Stimulated activated CD8-positive, alpha-beta memory T cell treated with anti-CD3 and anti-CD28 coated beads, Interleukin-7, amount 100 ng/mL, for 24 hours (primary cell): ENCODE measurements around the gene CDH2.

Source experiments
- DNase-seq: peaks from one replicate; pipeline ENCODE4 v3.0.0-alpha.2; 2020; ENCODE audit warnings: low read depth

CDH2 gene

GRCh38 chr18:28176948-28177827 lies at the start of gene CDH2:
TSS of gene CDH2 (minus strand) at chr18:28177130. CDS start at chr18:28177022, 108 bp downstream.
- DNase-seq = no peak

GRCh38 chr18:28212060-28212459 lies 35.1 kb upstream of the CDH2 start:
- DNase-seq = no peak

GRCh38 chr18:28208712-28209265 lies 31.9 kb upstream of the CDH2 start:
- no peak for DNase-seq

- no peak for DNase-seq
These were observed 31.3 kb upstream of the CDH2 start for GRCh38 chr18:28208268-28208667.

GRCh38 chr18:28204154-28204553 lies 27.2 kb upstream of the CDH2 start:
- no peak for DNase-seq

- DNase-seq = no peak
These were observed 24.1 kb upstream of the CDH2 start for GRCh38 chr18:28201056-28201455.

GRCh38 chr18:28198620-28199019 lies 21.7 kb upstream of the CDH2 start:
- no peak for DNase-seq

- no peak for DNase-seq
These were observed 16.3 kb upstream of the CDH2 start for GRCh38 chr18:28193177-28193778.

GRCh38 chr18:28189400-28190239 lies 12.7 kb upstream of the CDH2 start:
- DNase-seq = no peak

- no peak for DNase-seq
These were observed 8.2 kb upstream of the CDH2 start for GRCh38 chr18:28185121-28185520.

- DNase-seq = no peak
These were observed 6.6 kb upstream of the CDH2 start for GRCh38 chr18:28183418-28184078.

GRCh38 chr18:28181616-28182015 lies 4.7 kb upstream of the CDH2 start:
- DNase-seq = no peak

GRCh38 chr18:28178720-28179119 lies 1.8 kb upstream of the CDH2 start:
- DNase-seq = no peak

- no peak for DNase-seq
These were observed 1.1 kb upstream of the CDH2 start for GRCh38 chr18:28177828-28178635.

- no peak for DNase-seq
These were observed 307 bp downstream of the CDH2 start for GRCh38 chr18:28176698-28176947.

- DNase-seq = no peak
These were observed 816 bp downstream of the CDH2 start for GRCh38 chr18:28175930-28176697.

- no peak for DNase-seq
These were observed 1.6 kb downstream of the CDH2 start for GRCh38 chr18:28175150-28175929.

- no peak for DNase-seq
These were observed 2.6 kb downstream of the CDH2 start for GRCh38 chr18:28174181-28174905.

- no peak for DNase-seq
These were observed 5.1 kb downstream of the CDH2 start for GRCh38 chr18:28171837-28172236.
